ENCODE results near the gene PTPRN2.
"Not testable (repeated sequence)": the region's sequence is repeated elsewhere in the genome, so short reads cannot be mapped to it uniquely, and the experiment has no call there.

Gene PTPRN2

DNA sequence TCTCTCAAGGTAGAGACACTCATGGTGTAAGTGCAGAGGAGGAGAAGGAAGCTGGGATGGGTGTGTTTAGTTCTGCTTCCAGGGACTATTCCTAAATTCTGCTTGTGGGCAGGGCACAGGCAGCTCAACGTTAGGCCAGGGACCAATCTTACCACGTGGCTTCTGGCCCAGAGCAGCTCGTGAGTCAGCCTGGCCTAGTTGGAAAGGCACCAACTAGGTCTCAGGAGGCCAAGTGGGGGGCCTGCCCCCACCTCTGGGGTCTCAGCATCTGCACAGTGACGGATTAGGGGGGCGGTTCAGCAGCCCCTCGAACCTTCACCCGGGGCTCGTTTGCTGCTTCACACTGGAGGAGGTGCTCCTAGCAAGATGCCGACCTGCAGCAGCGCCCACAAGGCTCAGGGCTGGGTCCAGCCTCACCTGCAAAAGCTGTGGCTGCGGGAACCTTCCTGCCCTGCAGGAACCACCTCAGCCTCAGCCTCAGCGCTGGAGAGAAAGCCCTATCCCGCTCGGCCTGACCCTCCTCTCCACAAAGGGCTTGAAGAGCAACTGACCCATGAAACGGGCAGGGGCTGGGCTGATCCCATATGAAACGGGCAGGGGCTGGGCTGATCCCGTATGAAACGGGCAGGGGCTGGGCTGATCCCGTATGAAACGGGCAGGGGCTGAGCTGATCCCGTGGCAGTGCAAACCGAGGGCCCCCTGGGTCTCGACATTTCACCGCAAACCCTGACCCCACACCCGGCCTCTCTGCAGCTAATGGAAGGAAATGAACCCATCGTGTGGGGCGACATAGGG is 803.4 kb downstream of the PTPRN2 start:
- Mint-ChIP-seq H3K9me3 (no peaks in the 10 kb centered on the region), H3K27ac (no peak overlapping the region), H3K4me1 (no peaks in the 10 kb centered on the region), H3K4me3 (no peak overlapping the region), H3K27me3 (no peaks in the 10 kb centered on the region), H3K36me3 (no peaks in the 10 kb centered on the region)

DNA sequence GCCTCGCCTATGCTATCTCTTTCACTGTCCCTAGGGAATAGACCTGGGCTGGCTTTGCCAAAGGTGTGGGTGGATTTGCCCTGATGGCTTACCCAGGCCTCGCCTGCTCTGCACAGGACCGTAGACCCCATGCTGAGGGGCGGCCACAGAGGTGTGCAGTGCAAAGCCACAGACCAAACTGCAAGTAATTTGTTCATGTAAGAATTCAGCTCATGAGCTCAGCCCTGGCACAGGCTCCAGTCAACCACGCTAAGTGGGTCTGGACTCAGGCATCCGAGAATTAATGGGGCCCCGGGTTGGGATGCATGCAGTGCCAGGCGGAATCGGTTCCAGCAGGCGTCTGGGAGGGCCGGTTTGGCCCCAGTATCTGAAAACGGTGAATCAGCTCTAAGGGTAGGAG is 805.6 kb downstream of the PTPRN2 start:
- Mint-ChIP-seq H3K27me3 (peaks cover 4% of the 10 kb centered on the region), H3K4me1 (no peaks in the 10 kb centered on the region), H3K27ac (no peak overlapping the region), H3K36me3 (no peaks in the 10 kb centered on the region), H3K9me3 (no peaks in the 10 kb centered on the region), H3K4me3 (no peak overlapping the region)

DNA sequence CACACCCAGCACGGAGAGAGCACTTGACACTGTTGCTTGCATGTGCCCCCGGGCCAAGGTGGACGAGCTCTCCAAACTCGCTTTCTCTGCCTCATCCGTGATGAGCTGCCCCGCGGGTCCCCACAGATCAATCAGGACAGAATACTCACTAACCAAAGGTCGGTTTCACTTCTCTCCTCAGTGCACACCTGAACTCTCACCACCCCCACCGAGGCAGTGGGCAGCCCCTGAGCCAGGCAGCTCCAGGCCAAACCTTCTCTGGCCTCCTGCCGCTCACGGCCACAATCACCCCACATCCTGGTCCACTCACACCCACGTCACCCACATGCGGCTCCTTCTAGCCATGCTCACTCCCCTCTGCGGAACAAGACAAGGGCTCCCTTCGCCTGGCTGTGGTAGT is 806.9 kb downstream of the PTPRN2 start:
- Mint-ChIP-seq H3K36me3 (no peaks in the 10 kb centered on the region), H3K9me3 (no peaks in the 10 kb centered on the region)

DNA sequence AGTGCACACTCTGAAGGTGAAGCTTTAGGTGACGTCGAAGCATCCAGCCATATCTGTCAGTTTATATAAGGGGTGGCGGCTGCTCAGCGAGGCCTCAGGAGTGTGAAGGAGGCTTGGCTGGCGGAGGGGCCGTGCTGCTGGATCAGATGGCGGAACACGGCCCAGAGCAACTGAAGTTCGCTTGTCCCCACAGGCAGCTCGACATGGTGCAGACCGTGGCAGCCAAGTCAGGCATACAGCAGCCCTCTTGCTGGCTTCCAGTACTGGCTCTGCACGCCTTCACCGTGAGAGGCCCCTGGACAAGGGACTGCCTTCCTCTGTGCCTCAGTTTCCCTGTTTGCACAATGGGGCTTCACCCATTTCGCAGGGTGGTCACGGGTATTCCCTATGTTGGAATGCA is 807.3 kb downstream of the PTPRN2 start:
- H3K9me3 Mint-ChIP-seq: no peaks in the 10 kb centered on the region
- no peaks in the 10 kb centered on the region for H3K4me1 Mint-ChIP-seq
- H3K4me3 Mint-ChIP-seq: no peak overlapping the region
- H3K27me3 Mint-ChIP-seq: peaks cover 7% of the 10 kb centered on the region
- H3K36me3 Mint-ChIP-seq: no peaks in the 10 kb centered on the region
- no peak overlapping the region for H3K27ac Mint-ChIP-seq

More for the DNA sequence above, 806.9 kb downstream of the PTPRN2 start:
- Mint-ChIP-seq H3K4me3 (no peak overlapping the region), H3K27ac (no peak overlapping the region), H3K4me1 (no peaks in the 10 kb centered on the region), H3K27me3 (peaks cover 7% of the 10 kb centered on the region)

DNA sequence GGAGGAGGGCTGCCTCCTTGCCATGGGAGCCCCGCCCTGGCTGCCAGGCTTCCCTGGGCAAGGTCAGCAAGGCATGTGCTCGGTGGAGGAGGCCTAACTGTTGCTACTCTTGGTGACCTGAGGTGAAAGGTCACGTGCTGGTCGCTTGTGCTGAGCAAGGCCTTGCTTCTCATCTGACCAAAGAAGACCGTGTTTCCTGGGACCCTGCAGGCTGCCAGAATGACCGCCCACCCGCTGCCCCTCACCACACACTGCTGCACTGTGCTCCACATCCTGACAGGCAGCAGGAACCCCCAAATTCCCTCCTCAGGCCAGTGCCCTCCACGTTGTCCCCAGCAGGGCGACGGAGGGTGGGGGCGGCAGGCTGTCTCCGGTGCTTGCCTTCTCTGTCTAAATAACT is 808.4 kb downstream of the PTPRN2 start:
- no peak overlapping the region for H3K4me3 Mint-ChIP-seq
- peaks cover 7% of the 10 kb centered on the region for H3K27me3 Mint-ChIP-seq
- H3K4me1 Mint-ChIP-seq: no peaks in the 10 kb centered on the region
- no peaks in the 10 kb centered on the region for H3K36me3 Mint-ChIP-seq
- no peak overlapping the region for H3K27ac Mint-ChIP-seq
- no peaks in the 10 kb centered on the region for H3K9me3 Mint-ChIP-seq

DNA sequence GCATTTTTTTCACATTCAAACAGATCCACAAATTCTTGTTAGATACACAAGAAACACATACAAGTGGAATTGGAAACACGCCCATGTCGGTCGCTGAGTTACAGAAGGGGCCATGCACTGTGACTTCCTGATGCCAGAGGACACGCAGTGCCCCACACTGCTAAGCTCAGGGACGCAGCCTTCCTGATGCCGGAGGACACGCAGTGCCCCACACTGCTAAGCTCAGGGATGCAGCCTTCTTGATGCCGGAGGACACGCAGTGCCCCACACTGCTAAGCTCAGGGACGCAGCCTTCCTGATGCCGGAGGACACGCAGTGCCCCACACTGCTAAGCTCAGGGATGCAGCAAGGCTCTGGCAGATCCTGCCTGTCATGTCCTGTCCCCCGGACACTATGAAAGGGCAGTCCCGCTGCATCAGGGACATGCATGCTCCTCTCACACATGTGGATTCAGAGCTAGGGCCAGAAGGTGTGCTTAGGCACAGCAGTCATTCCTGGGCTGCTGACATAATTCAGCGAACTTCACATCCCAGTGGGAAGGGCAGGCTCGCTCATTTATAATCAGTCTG is 810.3 kb downstream of the PTPRN2 start:
- H3K4me1 Mint-ChIP-seq, H3K9me3 Mint-ChIP-seq, H3K36me3 Mint-ChIP-seq, H3K4me3 Mint-ChIP-seq, H3K27me3 Mint-ChIP-seq: not testable (repeated sequence)
- H3K27ac Mint-ChIP-seq: peak overlapping the region; percentile 52

DNA sequence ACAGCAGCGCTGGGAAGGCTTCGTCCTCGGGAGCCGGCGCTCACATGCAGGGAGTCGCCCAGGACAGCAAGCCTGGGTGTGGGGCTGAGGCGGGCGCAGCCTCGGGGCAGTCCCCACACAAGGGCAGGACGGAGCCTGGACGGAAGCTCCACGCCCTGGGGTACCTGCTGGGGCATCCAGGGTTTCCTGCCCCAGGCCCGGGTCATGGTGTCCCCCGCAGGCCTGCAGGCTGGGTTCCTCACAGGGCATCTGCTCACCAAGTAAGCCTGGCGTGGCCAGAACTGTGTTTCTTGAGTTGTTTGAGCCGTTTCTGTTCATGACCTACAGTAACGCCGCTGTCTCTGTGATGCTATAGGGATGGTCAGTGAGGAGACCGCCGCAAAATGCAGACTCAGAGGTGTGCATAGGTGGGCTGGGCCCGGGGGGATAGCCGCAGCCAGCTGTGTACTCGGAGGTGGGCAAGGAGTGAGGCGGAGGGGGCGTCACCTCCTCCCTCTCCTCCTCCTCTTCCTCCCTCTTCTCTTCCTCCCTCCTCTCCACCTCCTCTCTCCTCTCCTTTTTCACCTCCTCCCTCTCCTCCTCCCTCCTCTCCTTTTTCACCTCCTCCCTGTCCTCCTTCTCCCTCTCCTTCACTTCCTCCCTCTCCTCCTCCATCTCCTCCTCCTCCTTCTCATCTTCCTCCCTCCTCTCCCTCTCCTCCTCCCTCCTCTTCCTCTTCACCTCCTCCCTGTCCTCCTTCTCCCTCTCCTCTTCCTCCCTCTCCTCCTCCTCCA is 811.9 kb downstream of the PTPRN2 start:
- Mint-ChIP-seq H3K27me3 (peaks cover 7% of the 10 kb centered on the region), H3K9me3 (no peaks in the 10 kb centered on the region), H3K27ac (no peak overlapping the region), H3K4me1 (no peaks in the 10 kb centered on the region), H3K36me3 (no peaks in the 10 kb centered on the region), H3K4me3 (no peak overlapping the region)

DNA sequence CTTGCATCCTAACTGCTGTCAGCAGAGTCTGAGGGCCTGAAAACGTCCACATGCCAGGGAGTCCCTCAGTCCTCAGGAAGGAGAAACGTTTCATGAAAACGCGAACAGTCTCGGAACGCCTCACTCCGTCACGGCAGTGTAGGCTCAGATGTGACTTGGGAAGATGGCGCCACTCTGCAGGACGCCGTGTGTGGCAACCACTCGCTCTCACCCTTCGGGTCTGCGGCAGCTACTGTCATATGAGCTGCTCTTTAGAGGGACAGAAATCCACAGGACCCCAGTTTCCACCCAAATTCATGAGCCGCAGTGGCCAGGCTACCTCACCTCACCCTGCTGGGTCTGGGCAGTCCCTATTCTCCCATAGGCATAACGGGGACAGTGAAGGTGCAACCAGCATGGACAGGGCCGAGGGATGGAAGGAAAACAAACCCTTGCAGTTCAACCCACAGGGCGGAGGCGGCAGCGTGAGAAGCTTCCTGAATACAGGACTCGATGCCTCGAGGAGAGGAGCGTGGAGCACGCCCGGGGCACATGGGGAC is 812.5 kb downstream of the PTPRN2 start:
- Mint-ChIP-seq H3K36me3 (no peaks in the 10 kb centered on the region), H3K9me3 (no peaks in the 10 kb centered on the region), H3K27ac (no peak overlapping the region), H3K4me1 (no peaks in the 10 kb centered on the region), H3K27me3 (peaks cover 7% of the 10 kb centered on the region), H3K4me3 (no peak overlapping the region)

DNA sequence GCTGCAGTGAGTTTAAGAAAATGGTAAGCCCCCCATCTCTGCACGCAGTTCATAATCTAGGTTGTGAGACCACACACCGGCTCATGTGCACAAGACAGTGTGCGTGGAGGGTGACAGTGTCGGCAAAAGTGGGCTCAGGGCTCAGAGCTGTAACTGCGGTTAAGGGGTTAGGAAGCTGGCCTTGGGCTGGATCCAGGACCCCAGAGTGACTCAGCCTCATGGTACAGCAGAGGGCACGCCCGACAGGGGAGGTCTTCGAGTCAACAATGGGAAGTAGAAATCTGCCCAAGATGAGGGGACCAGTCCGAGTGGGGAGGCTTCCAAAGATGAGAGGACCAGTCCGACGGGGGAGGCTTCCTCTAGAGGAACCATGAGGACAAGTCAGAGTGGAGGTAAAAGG is 813.1 kb downstream of the PTPRN2 start:
- Mint-ChIP-seq H3K27me3 (peaks cover 7% of the 10 kb centered on the region), H3K4me1 (no peaks in the 10 kb centered on the region), H3K4me3 (no peak overlapping the region), H3K27ac (no peak overlapping the region), H3K9me3 (no peaks in the 10 kb centered on the region), H3K36me3 (no peaks in the 10 kb centered on the region)

DNA sequence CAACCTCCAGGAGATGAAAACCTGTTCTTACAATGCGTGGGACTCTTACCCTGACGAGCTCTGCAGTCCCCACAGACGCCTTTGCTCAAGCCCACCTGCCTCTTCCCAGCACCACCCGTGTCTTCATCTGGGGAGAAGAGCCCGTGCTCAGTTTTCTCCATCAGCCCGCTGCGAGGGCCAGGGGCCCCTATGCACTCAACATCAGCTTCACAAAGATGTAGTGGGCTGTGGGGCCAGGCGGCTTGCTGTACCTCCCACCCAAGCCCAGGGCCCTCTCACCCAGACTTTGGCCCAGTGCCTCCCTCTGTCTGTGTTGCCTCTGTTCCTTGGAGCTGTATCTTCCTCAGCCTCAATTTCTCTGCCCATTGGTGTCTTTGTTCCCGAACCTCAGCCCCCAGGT is 814.3 kb downstream of the PTPRN2 start:
- Mint-ChIP-seq H3K27ac (no peak overlapping the region), H3K36me3 (no peaks in the 10 kb centered on the region), H3K9me3 (no peaks in the 10 kb centered on the region), H3K4me1 (no peaks in the 10 kb centered on the region), H3K27me3 (peaks cover 7% of the 10 kb centered on the region), H3K4me3 (no peak overlapping the region)

DNA sequence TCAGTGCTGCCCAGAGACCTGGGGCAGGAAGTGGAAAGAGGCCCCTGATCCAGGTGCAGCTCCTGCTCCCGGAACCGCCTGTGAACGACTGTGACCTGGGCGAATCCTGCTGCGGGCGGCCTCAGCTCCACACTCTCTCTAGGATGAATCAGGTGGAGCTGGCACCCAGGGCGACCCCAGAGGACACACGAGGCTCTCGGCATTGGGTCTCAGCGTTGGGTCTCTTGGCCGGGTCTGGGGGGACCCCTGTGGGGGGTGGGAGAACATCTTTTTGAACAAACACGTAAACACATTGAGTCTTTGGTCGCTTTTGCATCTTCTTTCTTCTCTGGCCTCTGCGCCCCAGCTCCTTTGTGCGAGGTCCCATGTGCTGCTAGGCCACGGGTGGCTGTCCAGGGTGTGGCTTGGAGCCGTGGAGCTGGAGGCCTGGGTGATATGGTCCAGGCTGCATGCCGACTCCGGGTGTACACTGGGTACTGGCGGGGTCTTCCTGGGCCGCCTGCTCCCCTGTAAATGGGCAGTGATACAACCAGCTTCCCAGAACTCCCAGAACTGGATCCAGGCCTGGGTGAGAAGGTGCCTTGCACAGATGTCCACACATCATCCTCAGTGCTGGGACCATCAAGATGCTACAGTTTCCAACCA is 815.0 kb downstream of the PTPRN2 start:
- H3K36me3 Mint-ChIP-seq: no peaks in the 10 kb centered on the region
- H3K9me3 Mint-ChIP-seq: no peaks in the 10 kb centered on the region
- H3K4me3 Mint-ChIP-seq: no peak overlapping the region
- H3K27ac Mint-ChIP-seq: no peak overlapping the region
- H3K4me1 Mint-ChIP-seq: no peaks in the 10 kb centered on the region
- H3K27me3 Mint-ChIP-seq: peaks cover 4% of the 10 kb centered on the region

DNA sequence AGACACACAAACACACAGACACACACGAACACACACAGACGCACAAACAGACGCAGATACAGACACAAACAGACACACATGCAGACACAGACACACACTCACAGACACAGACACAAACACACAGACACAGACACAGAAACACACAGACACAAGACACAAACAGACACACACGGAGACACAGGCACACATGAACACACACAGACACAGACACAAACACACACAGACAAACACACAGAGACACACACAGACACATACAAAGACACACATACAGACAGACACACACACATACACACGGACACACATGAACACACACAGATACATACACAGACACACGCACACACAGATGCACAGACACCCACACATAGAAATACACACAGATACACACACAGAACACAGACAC is 815.9 kb downstream of the PTPRN2 start:
- Mint-ChIP-seq H3K27me3 (no peaks in the 10 kb centered on the region), H3K27ac (no peak overlapping the region), H3K9me3 (no peaks in the 10 kb centered on the region), H3K4me3 (no peak overlapping the region), H3K4me1 (no peaks in the 10 kb centered on the region), H3K36me3 (no peaks in the 10 kb centered on the region)

DNA sequence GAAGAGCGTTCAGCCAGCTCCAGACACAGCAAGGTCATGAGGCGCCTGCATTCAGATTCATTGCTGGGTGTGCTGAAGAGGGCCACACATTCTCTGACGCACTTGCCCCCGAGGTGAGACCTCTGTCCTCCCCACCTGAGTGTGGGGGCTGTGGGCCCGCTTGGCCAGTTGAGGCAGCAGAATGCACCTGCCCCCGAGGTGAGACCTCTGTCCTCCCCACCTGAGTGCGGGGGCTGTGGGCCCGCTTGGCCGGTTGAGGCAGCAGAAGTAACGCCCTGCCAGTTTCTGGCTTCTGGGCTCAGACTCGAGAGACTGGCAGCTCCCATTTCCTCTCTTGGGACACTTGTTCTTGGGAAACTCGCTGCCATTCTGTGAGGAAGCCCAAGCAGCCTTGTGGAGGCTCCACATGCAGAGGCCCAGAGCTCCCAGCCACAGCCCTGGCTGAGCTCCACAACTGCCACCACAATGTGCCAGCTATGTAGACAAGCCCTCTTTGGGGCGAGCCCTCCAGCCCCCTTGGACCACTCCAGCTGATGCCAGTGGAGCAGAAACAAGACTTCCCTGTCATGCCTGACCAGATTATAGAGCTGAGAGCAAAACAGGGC is 816.8 kb downstream of the PTPRN2 start:
- H3K27ac Mint-ChIP-seq: no peak overlapping the region
- no peaks in the 10 kb centered on the region for H3K36me3 Mint-ChIP-seq
- no peaks in the 10 kb centered on the region for H3K27me3 Mint-ChIP-seq
- no peak overlapping the region for H3K4me3 Mint-ChIP-seq
- H3K9me3 Mint-ChIP-seq: no peaks in the 10 kb centered on the region
- H3K4me1 Mint-ChIP-seq: no peaks in the 10 kb centered on the region

DNA sequence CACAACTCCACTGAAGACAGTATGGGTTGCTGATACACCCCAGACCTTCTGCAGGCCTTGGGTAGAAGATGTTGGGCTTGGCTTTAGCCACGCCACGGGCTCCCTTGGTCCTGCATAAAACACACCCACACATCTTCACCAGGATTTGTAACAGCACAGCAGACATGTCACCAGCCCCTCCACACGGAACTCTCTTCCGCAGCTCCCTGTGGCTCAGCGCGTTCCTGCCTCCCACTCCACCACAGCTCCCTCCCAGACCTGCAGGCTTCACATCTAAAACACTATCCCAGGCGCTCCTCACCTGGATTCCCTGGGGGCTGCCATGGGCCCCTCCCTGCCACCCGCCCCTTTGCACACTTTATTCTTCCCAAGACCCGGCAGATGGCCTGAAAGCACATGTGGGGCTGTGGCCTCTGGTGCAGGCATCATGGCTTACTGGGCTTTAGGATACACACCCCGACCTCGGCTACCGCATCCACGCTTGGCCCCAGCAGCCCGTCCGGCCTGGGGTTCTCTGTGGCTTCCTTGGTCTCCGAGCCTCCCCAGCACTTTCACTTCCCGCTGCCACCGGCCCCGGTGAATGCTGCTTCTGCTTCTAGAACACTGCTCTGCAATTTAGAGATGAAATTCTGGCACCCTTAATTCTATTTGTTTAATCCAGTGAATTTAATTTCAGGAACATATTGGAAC is 818.0 kb downstream of the PTPRN2 start:
- H3K27me3 Mint-ChIP-seq: no peaks in the 10 kb centered on the region
- no peak overlapping the region for H3K4me3 Mint-ChIP-seq
- no peaks in the 10 kb centered on the region for H3K9me3 Mint-ChIP-seq
- H3K27ac Mint-ChIP-seq: no peak overlapping the region
- H3K36me3 Mint-ChIP-seq: no peaks in the 10 kb centered on the region
- H3K4me1 Mint-ChIP-seq: no peaks in the 10 kb centered on the region

DNA sequence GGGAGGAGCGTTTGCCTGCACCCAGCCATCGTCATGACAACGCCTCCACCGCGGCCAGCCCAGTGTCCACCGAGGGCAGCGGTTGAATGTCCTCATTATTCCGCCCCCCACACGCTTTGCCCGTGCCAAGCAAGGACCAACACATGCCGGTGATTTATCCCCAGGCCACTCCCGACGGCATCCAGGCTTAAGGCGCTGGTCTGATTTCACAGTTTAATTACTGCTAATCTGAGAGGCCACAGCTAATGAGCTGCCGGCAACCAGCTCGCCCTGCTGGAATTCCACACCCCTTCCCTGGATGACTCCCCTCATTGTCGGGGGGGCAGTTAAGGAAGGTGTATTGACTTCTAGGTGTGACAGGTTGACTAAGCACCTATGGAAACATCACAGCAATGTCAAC is 818.5 kb downstream of the PTPRN2 start:
- H3K9me3 Mint-ChIP-seq: no peaks in the 10 kb centered on the region
- H3K27me3 Mint-ChIP-seq: no peaks in the 10 kb centered on the region
- H3K4me3 Mint-ChIP-seq: no peak overlapping the region
- H3K36me3 Mint-ChIP-seq: no peaks in the 10 kb centered on the region
- no peaks in the 10 kb centered on the region for H3K4me1 Mint-ChIP-seq
- H3K27ac Mint-ChIP-seq: no peak overlapping the region
